ENCODE data around the gene C1QTNF9.

- TF ChIP-seq CTCF (IDR thresholded peaks at IDR 0.05), result no peak
- TF ChIP-seq POLR2A (IDR thresholded peaks at IDR 0.05), result no peak
Observed at GRCh38 chr13:24279327-24280110, 29.9 kb upstream of the C1QTNF9 start.
